ENCODE results near the gene MRPL18. TPM values are rescaled to one million over a fixed set of nuclear protein-coding genes. Genes with fewer than 3 reads are reported as not detected.

Gene MRPL18
- total and polyA plus RNA-seq, 2 donors: 62.8 to 85.9 TPM

GRCh38 chr6:159762681-159763293 is 27.5 kb upstream of the MRPL18 start:
- H3K27ac ChIP-seq (ENCODE audit: low read depth in 1 of 2, low read length in 1 of 2): peak overlapping the region; percentile 48 to 55
- H3K4me3 ChIP-seq (ENCODE audit: low read length in 2 of 2): peak overlapping the region; percentile 79 to 87
- no peaks in the 10 kb centered on the region for H3K9me3 ChIP-seq (ENCODE audit: control insufficient read depth in 2 of 2, insufficient read depth in 1 of 2, low read length in 1 of 2)
- DNase-seq (ENCODE audit: low read depth in 6 of 9, low spot score in 9 of 9): peak in 2 of 9 donors; percentile 9 to 11
- peaks cover 16 to 46% of the 10 kb centered on the region in 2 donors for H3K36me3 ChIP-seq (ENCODE audit: control insufficient read depth in 2 of 2, insufficient read depth in 2 of 2, low read length in 1 of 2)
- H3K27me3 ChIP-seq (ENCODE audit: control insufficient read depth in 2 of 2, insufficient read depth in 1 of 2, low read length in 1 of 2): no peaks in the 10 kb centered on the region
- H3K4me1 ChIP-seq (ENCODE audit: control insufficient read depth in 2 of 2, insufficient read depth in 2 of 2, low read length in 2 of 2): peaks cover 9 to 15% of the 10 kb centered on the region in 2 donors
- 27% methylated on average over 16 of the region's 16 CpGs for WGBS

GRCh38 chr6:159766906-159767305 is 23.4 kb upstream of the MRPL18 start:
- H3K27ac ChIP-seq (ENCODE audit: low read depth in 1 of 2, low read length in 1 of 2): no peak overlapping the region
- H3K4me3 ChIP-seq (ENCODE audit: low read length in 2 of 2): no peak overlapping the region
- H3K27me3 ChIP-seq (ENCODE audit: control insufficient read depth in 2 of 2, insufficient read depth in 1 of 2, low read length in 1 of 2): no peaks in the 10 kb centered on the region
- DNase-seq (ENCODE audit: low read depth in 6 of 9, low spot score in 9 of 9): no peak
- peaks cover 2 to 10% of the 10 kb centered on the region in 2 donors for H3K4me1 ChIP-seq (ENCODE audit: control insufficient read depth in 2 of 2, insufficient read depth in 2 of 2, low read length in 2 of 2)
- peaks cover 27 to 62% of the 10 kb centered on the region in 2 donors for H3K36me3 ChIP-seq (ENCODE audit: control insufficient read depth in 2 of 2, insufficient read depth in 2 of 2, low read length in 1 of 2)
- H3K9me3 ChIP-seq (ENCODE audit: control insufficient read depth in 2 of 2, insufficient read depth in 1 of 2, low read length in 1 of 2): peaks cover 0 to 1% of the 10 kb centered on the region in 2 donors

- Histone ChIP-seq H3K27ac (ENCODE audit: low read depth in 1 of 2, low read length in 1 of 2) (no peak overlapping the region), H3K9me3 (ENCODE audit: control insufficient read depth in 2 of 2, insufficient read depth in 1 of 2, low read length in 1 of 2) (peaks cover 0 to 1% of the 10 kb centered on the region in 2 donors), H3K27me3 (ENCODE audit: control insufficient read depth in 2 of 2, insufficient read depth in 1 of 2, low read length in 1 of 2) (no peaks in the 10 kb centered on the region), H3K4me3 (ENCODE audit: low read length in 2 of 2) (no peak overlapping the region), H3K36me3 (ENCODE audit: control insufficient read depth in 2 of 2, insufficient read depth in 2 of 2, low read length in 1 of 2) (peaks cover 27 to 58% of the 10 kb centered on the region in 2 donors), H3K4me1 (ENCODE audit: control insufficient read depth in 2 of 2, insufficient read depth in 2 of 2, low read length in 2 of 2) (no peaks in the 10 kb centered on the region)
- no peak for DNase-seq (ENCODE audit: low read depth in 6 of 9, low spot score in 9 of 9)
Observed at GRCh38 chr6:159769470-159769869, 20.8 kb upstream of the MRPL18 start.

GRCh38 chr6:159772196-159772595 is 18.1 kb upstream of the MRPL18 start:
- Histone ChIP-seq H3K4me1 (ENCODE audit: control insufficient read depth in 2 of 2, insufficient read depth in 2 of 2, low read length in 2 of 2) (no peaks in the 10 kb centered on the region), H3K4me3 (ENCODE audit: low read length in 2 of 2) (no peak overlapping the region), H3K27ac (ENCODE audit: low read depth in 1 of 2, low read length in 1 of 2) (no peak overlapping the region), H3K27me3 (ENCODE audit: control insufficient read depth in 2 of 2, insufficient read depth in 1 of 2, low read length in 1 of 2) (no peaks in the 10 kb centered on the region), H3K9me3 (ENCODE audit: control insufficient read depth in 2 of 2, insufficient read depth in 1 of 2, low read length in 1 of 2) (peaks cover 0 to 1% of the 10 kb centered on the region in 2 donors), H3K36me3 (ENCODE audit: control insufficient read depth in 2 of 2, insufficient read depth in 2 of 2, low read length in 1 of 2) (peaks cover 24 to 66% of the 10 kb centered on the region in 2 donors)
- DNase-seq (ENCODE audit: low read depth in 6 of 9, low spot score in 9 of 9): no peak
- WGBS: 0% methylated on average over 1 of the region's 1 CpG

GRCh38 chr6:159777240-159777904 is 12.9 kb upstream of the MRPL18 start:
- no peaks in the 10 kb centered on the region for H3K9me3 ChIP-seq (ENCODE audit: control insufficient read depth in 2 of 2, insufficient read depth in 1 of 2, low read length in 1 of 2)
- no peak overlapping the region for H3K27ac ChIP-seq (ENCODE audit: low read depth in 1 of 2, low read length in 1 of 2)
- peaks cover 22 to 76% of the 10 kb centered on the region in 2 donors for H3K36me3 ChIP-seq (ENCODE audit: control insufficient read depth in 2 of 2, insufficient read depth in 2 of 2, low read length in 1 of 2)
- no peaks in the 10 kb centered on the region for H3K4me1 ChIP-seq (ENCODE audit: control insufficient read depth in 2 of 2, insufficient read depth in 2 of 2, low read length in 2 of 2)
- DNase-seq (ENCODE audit: low read depth in 6 of 9, low spot score in 9 of 9): no peak
- no peak overlapping the region for H3K4me3 ChIP-seq (ENCODE audit: low read length in 2 of 2)
- no peaks in the 10 kb centered on the region for H3K27me3 ChIP-seq (ENCODE audit: control insufficient read depth in 2 of 2, insufficient read depth in 1 of 2, low read length in 1 of 2)
- WGBS: 90% methylated on average over 7 of the region's 7 CpGs

- Histone ChIP-seq H3K4me3 (ENCODE audit: low read length in 2 of 2) (no peak overlapping the region), H3K36me3 (ENCODE audit: control insufficient read depth in 2 of 2, insufficient read depth in 2 of 2, low read length in 1 of 2) (peaks cover 29 to 79% of the 10 kb centered on the region in 2 donors), H3K27ac (ENCODE audit: low read depth in 1 of 2, low read length in 1 of 2) (no peak overlapping the region), H3K9me3 (ENCODE audit: control insufficient read depth in 2 of 2, insufficient read depth in 1 of 2, low read length in 1 of 2) (no peaks in the 10 kb centered on the region), H3K4me1 (ENCODE audit: control insufficient read depth in 2 of 2, insufficient read depth in 2 of 2, low read length in 2 of 2) (no peaks in the 10 kb centered on the region), H3K27me3 (ENCODE audit: control insufficient read depth in 2 of 2, insufficient read depth in 1 of 2, low read length in 1 of 2) (no peaks in the 10 kb centered on the region)
- DNase-seq (ENCODE audit: low read depth in 6 of 9, low spot score in 9 of 9): no peak
- WGBS: 95% methylated on average over 1 of the region's 1 CpG
Observed at GRCh38 chr6:159778131-159778530, 12.1 kb upstream of the MRPL18 start.

- WGBS: 95% methylated on average over 3 of the region's 3 CpGs
- no peaks in the 10 kb centered on the region for H3K9me3 ChIP-seq (ENCODE audit: control insufficient read depth in 2 of 2, insufficient read depth in 1 of 2, low read length in 1 of 2)
- H3K36me3 ChIP-seq (ENCODE audit: control insufficient read depth in 2 of 2, insufficient read depth in 2 of 2, low read length in 1 of 2): peaks cover 33 to 81% of the 10 kb centered on the region in 2 donors
- no peak overlapping the region for H3K4me3 ChIP-seq (ENCODE audit: low read length in 2 of 2)
- DNase-seq (ENCODE audit: low read depth in 6 of 9, low spot score in 9 of 9): no peak
- no peaks in the 10 kb centered on the region for H3K27me3 ChIP-seq (ENCODE audit: control insufficient read depth in 2 of 2, insufficient read depth in 1 of 2, low read length in 1 of 2)
- no peaks in the 10 kb centered on the region for H3K4me1 ChIP-seq (ENCODE audit: control insufficient read depth in 2 of 2, insufficient read depth in 2 of 2, low read length in 2 of 2)
- no peak overlapping the region for H3K27ac ChIP-seq (ENCODE audit: low read depth in 1 of 2, low read length in 1 of 2)
Observed at GRCh38 chr6:159778542-159779103, 11.6 kb upstream of the MRPL18 start.

- peak in 3 of 9 donors; percentile 12 to 33 (median 13) for DNase-seq (ENCODE audit: low read depth in 6 of 9, low spot score in 9 of 9)
- Histone ChIP-seq H3K27ac (ENCODE audit: low read depth in 1 of 2, low read length in 1 of 2) (peak overlapping the region in 1 of 2 donors; percentile 100), H3K27me3 (ENCODE audit: control insufficient read depth in 2 of 2, insufficient read depth in 1 of 2, low read length in 1 of 2) (no peaks in the 10 kb centered on the region), H3K36me3 (ENCODE audit: control insufficient read depth in 2 of 2, insufficient read depth in 2 of 2, low read length in 1 of 2) (peaks cover 18 to 55% of the 10 kb centered on the region in 2 donors), H3K4me3 (ENCODE audit: low read length in 2 of 2) (peak overlapping the region; percentile 53 to 87), H3K4me1 (ENCODE audit: control insufficient read depth in 2 of 2, insufficient read depth in 2 of 2, low read length in 2 of 2) (peaks cover 14 to 23% of the 10 kb centered on the region in 2 donors), H3K9me3 (ENCODE audit: control insufficient read depth in 2 of 2, insufficient read depth in 1 of 2, low read length in 1 of 2) (peaks cover 0 to 5% of the 10 kb centered on the region in 2 donors)
- WGBS: 59% methylated on average over 15 of the region's 15 CpGs
Observed at GRCh38 chr6:159788276-159788675, 2.0 kb upstream of the MRPL18 start.

GRCh38 chr6:159788753-159789376 is 1.4 kb upstream of the MRPL18 start:
- peak in 5 of 9 donors; percentile 28 to 56 (median 33) for DNase-seq (ENCODE audit: low read depth in 6 of 9, low spot score in 9 of 9)
- under 1% methylated on average over 60 of the region's 60 CpGs for WGBS
- Histone ChIP-seq H3K4me3 (ENCODE audit: low read length in 2 of 2) (peak overlapping the region; percentile 53 to 87), H3K4me1 (ENCODE audit: control insufficient read depth in 2 of 2, insufficient read depth in 2 of 2, low read length in 2 of 2) (peaks cover 14 to 23% of the 10 kb centered on the region in 2 donors), H3K9me3 (ENCODE audit: control insufficient read depth in 2 of 2, insufficient read depth in 1 of 2, low read length in 1 of 2) (peaks cover 0 to 5% of the 10 kb centered on the region in 2 donors), H3K27ac (ENCODE audit: low read depth in 1 of 2, low read length in 1 of 2) (peak overlapping the region; percentile 84 to 100), H3K36me3 (ENCODE audit: control insufficient read depth in 2 of 2, insufficient read depth in 2 of 2, low read length in 1 of 2) (peaks cover 12 to 51% of the 10 kb centered on the region in 2 donors), H3K27me3 (ENCODE audit: control insufficient read depth in 2 of 2, insufficient read depth in 1 of 2, low read length in 1 of 2) (no peaks in the 10 kb centered on the region)
